Measurements from ENCODE around the gene PHACTR2. TPM values are rescaled to one million over a fixed set of nuclear protein-coding genes. Genes with fewer than 3 reads are reported as not detected.

PHACTR2 gene
- total and polyA plus RNA-seq, 2 of the 13 experiments (the other 11 are each of a cell fraction or from before 2014, with no cell fraction given): 11.3 to 28.2 TPM

DNA sequence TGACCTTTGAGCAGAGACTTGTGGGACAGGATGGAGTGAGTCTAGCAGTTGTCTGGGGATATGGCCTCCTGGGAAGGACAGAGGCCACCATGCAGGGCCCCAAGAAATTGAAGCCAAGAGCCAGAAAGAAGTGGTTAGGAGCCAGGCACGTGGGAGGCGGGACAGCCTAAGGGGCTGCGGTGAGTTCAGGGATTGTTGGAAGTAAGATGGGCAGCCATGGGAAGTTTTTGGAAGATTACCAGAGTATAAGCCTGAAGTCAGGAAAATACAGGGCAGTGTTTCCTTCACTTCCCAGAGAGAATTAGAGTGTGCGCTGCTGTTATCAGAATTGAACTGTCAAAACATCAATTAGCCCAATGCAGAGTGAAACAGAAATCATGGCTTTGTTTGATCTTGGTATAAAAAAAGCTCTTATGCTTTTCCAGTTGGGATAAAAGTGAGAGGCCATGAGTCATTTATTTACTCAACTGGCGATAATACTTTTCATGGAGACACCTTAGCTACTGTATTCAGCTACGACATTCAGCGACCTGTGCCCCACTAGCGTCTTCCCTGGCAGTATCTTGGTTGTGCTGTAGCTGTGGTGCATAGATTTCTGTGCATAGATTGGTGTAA, 66.9 kb downstream of the PHACTR2 start (continued):
- TF ChIP-seq, protein P1, sequence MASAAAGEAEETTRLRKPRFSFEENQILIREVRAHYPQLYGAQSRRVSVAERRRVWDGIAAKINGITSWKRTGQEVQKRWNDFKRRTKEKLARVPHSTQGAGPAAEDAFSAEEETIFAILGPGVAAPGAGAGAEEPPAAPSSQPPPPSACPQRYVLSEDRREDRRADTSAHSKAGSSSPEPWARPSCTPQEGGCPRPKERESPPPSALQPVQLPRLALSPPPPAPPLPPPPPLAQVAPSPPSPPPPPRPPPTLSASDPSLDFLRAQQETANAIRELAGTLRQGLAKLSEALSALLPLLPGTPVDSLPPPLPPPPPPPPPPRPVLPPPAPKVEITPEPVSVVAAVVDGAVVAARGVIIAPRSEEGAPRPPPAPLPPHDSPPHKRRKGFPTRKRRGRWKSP (CRISPR knock-in tag; IDR thresholded peaks at IDR 0.05): 0 out of 2 replicates have a peak, but pooled peaks have one; percentile 21
- TF ChIP-seq GATAD1 (CRISPR knock-in tag; IDR thresholded peaks at IDR 0.05) (peak; percentile 50; the same call in 1 of the 2 replicates), TBL1XR1 (IDR thresholded peaks at IDR 0.05; ENCODE audit: borderline replicate concordance, low read length, partially characterized antibody) (peak; percentile 15), ATF7-NPFF (CRISPR knock-in tag; IDR thresholded peaks at IDR 0.05; ENCODE audit: low read depth) (no peak), ZNF337 (CRISPR knock-in tag; IDR thresholded peaks at IDR 0.05; ENCODE audit: borderline replicate concordance, low read depth) (no peak), CBX1 (IDR thresholded peaks at IDR 0.05; ENCODE audit: low read depth) (no peak), JUND (CRISPR knock-in tag; IDR thresholded peaks at IDR 0.05) (peak; percentile 53), NFYC (CRISPR knock-in tag; IDR thresholded peaks at IDR 0.05) (no peak; the same call in 1 of the 2 replicates), HCFC1 (IDR thresholded peaks at IDR 0.05; ENCODE audit: low read depth, low read length) (no peak), ZKSCAN1 (IDR thresholded peaks at IDR 0.05; ENCODE audit: low read length) (0 out of 2 replicates have a peak, but pooled peaks have one; percentile 34), AGO1 (IDR thresholded peaks at IDR 0.05; ENCODE audit: low read depth, low read length, poor library complexity, severe bottlenecking) (no peak), ZSCAN20 (CRISPR knock-in tag; IDR thresholded peaks at IDR 0.05; ENCODE audit: borderline replicate concordance) (0 out of 2 replicates have a peak, but pooled peaks have one; percentile 71), SP1 (IDR thresholded peaks at IDR 0.05) (no peak), SP1 (CRISPR knock-in tag; IDR thresholded peaks at IDR 0.05) (no peak), ESRRA (CRISPR knock-in tag; IDR thresholded peaks at IDR 0.05; ENCODE audit: low read depth) (peak; percentile 49; the same call in 1 of the 2 replicates), ZNF615 (CRISPR knock-in tag; IDR thresholded peaks at IDR 0.05; ENCODE audit: borderline replicate concordance) (peak; percentile 68; the same call in 1 of the 2 replicates), KLF15 (CRISPR knock-in tag; IDR thresholded peaks at IDR 0.05; ENCODE audit: borderline replicate concordance) (no peak)
- TF ChIP-seq, protein P2, sequence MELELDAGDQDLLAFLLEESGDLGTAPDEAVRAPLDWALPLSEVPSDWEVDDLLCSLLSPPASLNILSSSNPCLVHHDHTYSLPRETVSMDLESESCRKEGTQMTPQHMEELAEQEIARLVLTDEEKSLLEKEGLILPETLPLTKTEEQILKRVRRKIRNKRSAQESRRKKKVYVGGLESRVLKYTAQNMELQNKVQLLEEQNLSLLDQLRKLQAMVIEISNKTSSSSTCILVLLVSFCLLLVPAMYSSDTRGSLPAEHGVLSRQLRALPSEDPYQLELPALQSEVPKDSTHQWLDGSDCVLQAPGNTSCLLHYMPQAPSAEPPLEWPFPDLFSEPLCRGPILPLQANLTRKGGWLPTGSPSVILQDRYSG (CRISPR knock-in tag; IDR thresholded peaks at IDR 0.05): no peak
- TF ChIP-seq, protein P3, sequence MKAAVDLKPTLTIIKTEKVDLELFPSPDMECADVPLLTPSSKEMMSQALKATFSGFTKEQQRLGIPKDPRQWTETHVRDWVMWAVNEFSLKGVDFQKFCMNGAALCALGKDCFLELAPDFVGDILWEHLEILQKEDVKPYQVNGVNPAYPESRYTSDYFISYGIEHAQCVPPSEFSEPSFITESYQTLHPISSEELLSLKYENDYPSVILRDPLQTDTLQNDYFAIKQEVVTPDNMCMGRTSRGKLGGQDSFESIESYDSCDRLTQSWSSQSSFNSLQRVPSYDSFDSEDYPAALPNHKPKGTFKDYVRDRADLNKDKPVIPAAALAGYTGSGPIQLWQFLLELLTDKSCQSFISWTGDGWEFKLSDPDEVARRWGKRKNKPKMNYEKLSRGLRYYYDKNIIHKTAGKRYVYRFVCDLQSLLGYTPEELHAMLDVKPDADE (CRISPR knock-in tag; IDR thresholded peaks at IDR 0.05): no peak; the same call in 1 of the 2 replicates
- TF ChIP-seq, protein P4, sequence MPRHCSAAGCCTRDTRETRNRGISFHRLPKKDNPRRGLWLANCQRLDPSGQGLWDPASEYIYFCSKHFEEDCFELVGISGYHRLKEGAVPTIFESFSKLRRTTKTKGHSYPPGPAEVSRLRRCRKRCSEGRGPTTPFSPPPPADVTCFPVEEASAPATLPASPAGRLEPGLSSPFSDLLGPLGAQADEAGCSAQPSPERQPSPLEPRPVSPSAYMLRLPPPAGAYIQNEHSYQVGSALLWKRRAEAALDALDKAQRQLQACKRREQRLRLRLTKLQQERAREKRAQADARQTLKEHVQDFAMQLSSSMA (CRISPR knock-in tag; IDR thresholded peaks at IDR 0.05): no peak
- TF ChIP-seq, protein P5, sequence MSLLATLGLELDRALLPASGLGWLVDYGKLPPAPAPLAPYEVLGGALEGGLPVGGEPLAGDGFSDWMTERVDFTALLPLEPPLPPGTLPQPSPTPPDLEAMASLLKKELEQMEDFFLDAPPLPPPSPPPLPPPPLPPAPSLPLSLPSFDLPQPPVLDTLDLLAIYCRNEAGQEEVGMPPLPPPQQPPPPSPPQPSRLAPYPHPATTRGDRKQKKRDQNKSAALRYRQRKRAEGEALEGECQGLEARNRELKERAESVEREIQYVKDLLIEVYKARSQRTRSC (CRISPR knock-in tag; IDR thresholded peaks at IDR 0.05; ENCODE audit: low read depth): no peak
- TF ChIP-seq, protein P6, sequence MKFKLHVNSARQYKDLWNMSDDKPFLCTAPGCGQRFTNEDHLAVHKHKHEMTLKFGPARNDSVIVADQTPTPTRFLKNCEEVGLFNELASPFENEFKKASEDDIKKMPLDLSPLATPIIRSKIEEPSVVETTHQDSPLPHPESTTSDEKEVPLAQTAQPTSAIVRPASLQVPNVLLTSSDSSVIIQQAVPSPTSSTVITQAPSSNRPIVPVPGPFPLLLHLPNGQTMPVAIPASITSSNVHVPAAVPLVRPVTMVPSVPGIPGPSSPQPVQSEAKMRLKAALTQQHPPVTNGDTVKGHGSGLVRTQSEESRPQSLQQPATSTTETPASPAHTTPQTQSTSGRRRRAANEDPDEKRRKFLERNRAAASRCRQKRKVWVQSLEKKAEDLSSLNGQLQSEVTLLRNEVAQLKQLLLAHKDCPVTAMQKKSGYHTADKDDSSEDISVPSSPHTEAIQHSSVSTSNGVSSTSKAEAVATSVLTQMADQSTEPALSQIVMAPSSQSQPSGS (CRISPR knock-in tag; IDR thresholded peaks at IDR 0.05): peak; percentile 37; the same call in 1 of the 2 replicates

Measured in HepG2 (cell line).